GM23338 (cell line): Measurements from ENCODE around the gene KEAP1.
"Not testable (repeated sequence)": the region's sequence is repeated elsewhere in the genome, so short reads cannot be mapped to it uniquely, and the experiment has no call there.

Experiments used
- CREB1 ChIP-seq: fragments of 250-450 bp; sonication (Bioruptor Pico); IDR thresholded peaks from 2 replicates; pipeline ENCODE4 v1.5.0; 2020; ENCODE audit warnings: low read depth, mild to moderate bottlenecking, moderate library complexity
- CTCF ChIP-seq, 2 experiments: fragments of 200-600 bp in 1 of 2; sonication (generic) in 1 of 2; conservative IDR thresholded peaks; 2 replicates each; pipeline versions ENCODE4 v1.5.1 to v1.6.1; 2016 to 2017; ENCODE audit warnings: antibody characterized with exemption in 2 of 2, low read depth in 2 of 2, mild to moderate bottlenecking in 2 of 2, moderate library complexity in 1 of 2
- EZH2 ChIP-seq: fragments of 200-600 bp; sonication (generic); IDR thresholded peaks from one replicate; pipeline ENCODE4 v1.8.0; 2017; ENCODE audit warnings: antibody characterized with exemption, mild to moderate bottlenecking, low read depth; ENCODE audit not compliant: unreplicated experiment
- EZH2phosphoT487 ChIP-seq: fragments of 200-600 bp; sonication (generic); IDR thresholded peaks from one replicate; pipeline ENCODE4 v1.8.1; 2018; ENCODE audit warnings: antibody characterized with exemption; ENCODE audit not compliant: unreplicated experiment
- JUNB ChIP-seq: IDR thresholded peaks from one replicate; pipeline ENCODE4 v1.6.1; 2016; ENCODE audit warnings: antibody characterized with exemption; ENCODE audit not compliant: unreplicated experiment
- POLR2AphosphoS5 ChIP-seq: IDR thresholded peaks from 2 replicates; pipeline ENCODE4 v1.6.1; 2016; ENCODE audit warnings: antibody characterized with exemption, low read depth
- ZNF114 ChIP-seq: fragments of 250-450 bp; sonication (Bioruptor Pico); IDR thresholded peaks from 2 replicates; pipeline ENCODE4 v1.5.0; 2020; ENCODE audit warnings: mild to moderate bottlenecking, moderate library complexity
- ZNF331 ChIP-seq: fragments of 250-450 bp; sonication (Bioruptor Pico); IDR thresholded peaks from 2 replicates; pipeline ENCODE4 v1.5.0; 2020; ENCODE audit warnings: low read depth, mild to moderate bottlenecking, moderate library complexity
- ZNF462 ChIP-seq: fragments of 250-450 bp; sonication (Bioruptor Pico); IDR thresholded peaks from 2 replicates; pipeline ENCODE4 v1.5.0; 2020; ENCODE audit warnings: mild to moderate bottlenecking, moderate library complexity
- TF ChIP-seq, protein P1 (sequence below): IDR thresholded peaks from one replicate; pipeline ENCODE4 v1.6.1; 2018; ENCODE audit warnings: antibody characterized with exemption; ENCODE audit not compliant: unreplicated experiment
- TF ChIP-seq, protein P2 (sequence below): IDR thresholded peaks from 2 replicates; pipeline ENCODE4 v1.6.1; 2016; ENCODE audit warnings: antibody characterized with exemption

GRCh38 chr19:10539016-10539415 is 35.9 kb upstream of the KEAP1 start:
- not testable (repeated sequence) for TF ChIP-seq CTCF (conservative IDR thresholded peaks at IDR 0.05; ENCODE audit: low read depth in 2 of 2); EZH2; EZH2phosphoT487; JUNB; POLR2AphosphoS5; CREB1 (CRISPR knock-in tag); ZNF114 (CRISPR knock-in tag); ZNF462 (CRISPR knock-in tag); ZNF331 (CRISPR knock-in tag)
- TF ChIP-seq, protein P1, sequence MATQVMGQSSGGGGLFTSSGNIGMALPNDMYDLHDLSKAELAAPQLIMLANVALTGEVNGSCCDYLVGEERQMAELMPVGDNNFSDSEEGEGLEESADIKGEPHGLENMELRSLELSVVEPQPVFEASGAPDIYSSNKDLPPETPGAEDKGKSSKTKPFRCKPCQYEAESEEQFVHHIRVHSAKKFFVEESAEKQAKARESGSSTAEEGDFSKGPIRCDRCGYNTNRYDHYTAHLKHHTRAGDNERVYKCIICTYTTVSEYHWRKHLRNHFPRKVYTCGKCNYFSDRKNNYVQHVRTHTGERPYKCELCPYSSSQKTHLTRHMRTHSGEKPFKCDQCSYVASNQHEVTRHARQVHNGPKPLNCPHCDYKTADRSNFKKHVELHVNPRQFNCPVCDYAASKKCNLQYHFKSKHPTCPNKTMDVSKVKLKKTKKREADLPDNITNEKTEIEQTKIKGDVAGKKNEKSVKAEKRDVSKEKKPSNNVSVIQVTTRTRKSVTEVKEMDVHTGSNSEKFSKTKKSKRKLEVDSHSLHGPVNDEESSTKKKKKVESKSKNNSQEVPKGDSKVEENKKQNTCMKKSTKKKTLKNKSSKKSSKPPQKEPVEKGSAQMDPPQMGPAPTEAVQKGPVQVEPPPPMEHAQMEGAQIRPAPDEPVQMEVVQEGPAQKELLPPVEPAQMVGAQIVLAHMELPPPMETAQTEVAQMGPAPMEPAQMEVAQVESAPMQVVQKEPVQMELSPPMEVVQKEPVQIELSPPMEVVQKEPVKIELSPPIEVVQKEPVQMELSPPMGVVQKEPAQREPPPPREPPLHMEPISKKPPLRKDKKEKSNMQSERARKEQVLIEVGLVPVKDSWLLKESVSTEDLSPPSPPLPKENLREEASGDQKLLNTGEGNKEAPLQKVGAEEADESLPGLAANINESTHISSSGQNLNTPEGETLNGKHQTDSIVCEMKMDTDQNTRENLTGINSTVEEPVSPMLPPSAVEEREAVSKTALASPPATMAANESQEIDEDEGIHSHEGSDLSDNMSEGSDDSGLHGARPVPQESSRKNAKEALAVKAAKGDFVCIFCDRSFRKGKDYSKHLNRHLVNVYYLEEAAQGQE: not testable (repeated sequence)
- TF ChIP-seq, protein P2, sequence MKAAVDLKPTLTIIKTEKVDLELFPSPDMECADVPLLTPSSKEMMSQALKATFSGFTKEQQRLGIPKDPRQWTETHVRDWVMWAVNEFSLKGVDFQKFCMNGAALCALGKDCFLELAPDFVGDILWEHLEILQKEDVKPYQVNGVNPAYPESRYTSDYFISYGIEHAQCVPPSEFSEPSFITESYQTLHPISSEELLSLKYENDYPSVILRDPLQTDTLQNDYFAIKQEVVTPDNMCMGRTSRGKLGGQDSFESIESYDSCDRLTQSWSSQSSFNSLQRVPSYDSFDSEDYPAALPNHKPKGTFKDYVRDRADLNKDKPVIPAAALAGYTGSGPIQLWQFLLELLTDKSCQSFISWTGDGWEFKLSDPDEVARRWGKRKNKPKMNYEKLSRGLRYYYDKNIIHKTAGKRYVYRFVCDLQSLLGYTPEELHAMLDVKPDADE: not testable (repeated sequence)
